Pancreas (tissue), 10 donors: ENCODE results near the gene CLIP2. TPM values are rescaled to one million over a fixed set of nuclear protein-coding genes. Genes with fewer than 3 reads are reported as not detected.
"Not testable (repeated sequence)": the region's sequence is repeated elsewhere in the genome, so short reads cannot be mapped to it uniquely, and the experiment has no call there.

ENCODE experiments used
- ATAC-seq, 4 donors: fragments of 200-7000 bp; cut with Tn5 transposase; one replicate each; pipeline versions ENCODE4 v1.8.0 to v1.9.1; 2020; ENCODE audit warnings: mild to moderate bottlenecking in 4 of 4, moderate library complexity in 4 of 4
- DNase-seq, 6 donors: peaks; one replicate each; pipeline ENCODE4 v3.0.0-alpha.2; 2020
- FAIRE-seq: peaks from 2 replicates; lab custom pipeline; 2012; peaks lifted over from hg19 to GRCh38; lab: Jason Lieb, UNC
- H3K27ac ChIP-seq, 4 donors: fragments of 200-600 bp; sonication (generic); 1 replicate in 3 of 4; 2 replicates in 1 of 4; pipeline versions ENCODE4 v1.5.0 to v1.8.0; 2020
- H3K27me3 ChIP-seq, 4 donors: fragments of 200-600 bp; one replicate each; pipeline ENCODE4 v1.8.0; 2021
- H3K36me3 ChIP-seq, 3 donors: fragments of 200-600 bp; sonication (generic) in 1 of 3; one replicate each; pipeline versions ENCODE4 v1.5.0 to v1.8.0; 2020 to 2021
- H3K4me1 ChIP-seq, 3 donors: fragments of 200-600 bp; one replicate each; pipeline ENCODE4 v1.8.0; 2021
- H3K4me3 ChIP-seq, 4 donors: fragments of 200-600 bp; sonication (generic) in 2 of 4; one replicate each; pipeline versions ENCODE4 v1.5.0 to v1.8.0; 2020 to 2021
- H3K9me3 ChIP-seq, 4 donors: fragments of 200-600 bp; one replicate each; pipeline ENCODE4 v1.8.0; 2021
- CTCF ChIP-seq, 4 donors: fragments of 200-600 bp; sonication (generic) in 3 of 4; IDR thresholded peaks; one replicate each; pipeline versions ENCODE4 v1.5.0 to v1.8.0; 2021; ENCODE audit warnings: antibody characterized with exemption in 4 of 4
- WGBS, 2 donors: extraction: QIAGEN DNeasy Blood & Tissue Kit; methylation state at CpG; one replicate each; pipeline ENCODE4 v1.1.7; 2013; 5-methylcytosine and 5-hydroxymethylcytosine counted together
- intact Hi-C, 3 donors: fragments of 100-400 bp; cut with DNase I; formaldehyde crosslinking; loops; one replicate each; pipeline versions ENCODE4 v1.11.1 to v1.14.2; 2022
- polyA plus RNA-seq, 2 donors: library from polyadenylated mRNA; stranded (reverse); fragments of 200-250 nt; gene quantifications; one replicate each; pipeline ENCODE4 v1.2.3, GENCODE V29; 2013
- total RNA-seq, 6 donors: library from RNA; stranded (reverse); fragmentation: NEBNext Ultra II Directional in 4 of 6; extraction: Animal tissue kit (Norgen Biotek cat#: 25700) in 4 of 6; gene quantifications; one replicate each; pipeline versions ENCODE4 v1.2.1 to v1.2.4, GENCODE V29; 2021 to 2023
- donor health status: healthy with polysubstance abuse.
- donor health status: DM: no; HTN: no; CAD: no; lungs with moderate emphysema.
- donor health status: DM: no; HTN: no; CAD: no.
- donor health status: control.
- donor health status: control.
- donor health status: Bipolar disorder and iron deficiency.
- donor health status: DM: yes; HTN: yes; CAD: no.
- donor health status: DM: no; HTN: no; CAD: no.
- donor health status: DM: no; HTN: no; CAD: no.
- donor health status: DM: yes; HTN: yes; CAD: no.

The CLIP2 gene
- total and polyA plus RNA-seq, 8 donors: 8.5 to 30.6 (median 20.8) TPM

DNA sequence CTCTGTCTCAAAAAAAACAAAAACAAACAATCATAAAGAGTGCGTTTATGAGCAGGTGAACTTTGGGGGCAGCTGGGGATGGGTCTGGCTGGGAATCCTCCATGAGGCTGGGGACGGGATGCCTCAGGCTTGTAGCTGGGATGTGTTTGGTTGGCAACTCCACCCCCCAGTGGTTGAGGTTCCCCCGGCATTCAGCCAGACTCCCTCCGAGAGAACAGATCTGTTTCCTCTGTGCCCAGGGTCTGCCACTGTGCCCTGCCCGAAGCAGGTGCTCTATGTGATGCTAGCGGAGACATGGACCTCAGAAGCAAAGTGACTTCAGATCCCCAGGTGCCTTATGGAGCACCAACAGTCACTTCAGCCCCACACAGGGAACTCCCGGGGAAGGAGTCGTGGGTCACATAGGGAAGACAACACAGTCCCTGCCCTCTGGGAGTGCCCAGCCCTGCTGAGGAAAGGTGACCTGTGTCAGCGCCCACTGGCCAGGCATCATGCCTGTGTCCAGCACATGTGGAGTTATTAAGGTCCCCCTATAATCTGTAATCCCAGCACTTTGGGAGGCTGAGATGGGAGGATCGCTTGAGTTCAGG, 135.2 kb downstream of the CLIP2 start:
- DNase-seq: no peak
- TF ChIP-seq CTCF (IDR thresholded peaks at IDR 0.05): no peak
- Histone ChIP-seq H3K27me3 (no peaks in the 10 kb centered on the region), H3K4me3 (no peak overlapping the region), H3K27ac (no peak overlapping the region), H3K36me3 (no peaks in the 10 kb centered on the region), H3K9me3 (no peaks in the 10 kb centered on the region), H3K4me1 (no peaks in the 10 kb centered on the region)
- no peak for FAIRE-seq
- 83 to 88% methylated on average over 10 of the region's 10 CpGs for WGBS, 2 donors
- no peak for ATAC-seq
- intact Hi-C loops: no loop called here

DNA sequence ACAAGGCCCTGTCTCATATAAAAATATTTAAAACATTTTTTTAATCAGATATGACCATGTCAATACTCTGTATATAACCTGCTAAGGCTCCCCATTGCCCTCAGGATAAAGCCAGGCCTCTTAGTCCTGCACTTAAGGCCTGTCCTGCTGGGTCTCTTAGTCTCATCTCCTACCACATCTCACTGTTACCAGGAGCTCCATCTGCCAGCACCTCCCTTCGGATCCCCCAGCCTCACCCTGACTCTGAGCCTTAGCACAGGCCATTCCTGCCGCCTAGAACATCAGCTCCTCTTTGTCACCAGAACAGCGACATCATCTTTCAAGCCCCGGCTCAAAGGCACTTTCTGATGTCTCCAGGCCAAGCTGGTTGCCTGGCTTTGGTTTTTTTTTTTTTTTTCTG, 138.8 kb downstream of the CLIP2 start:
- FAIRE-seq (no peak), DNase-seq (no peak), ATAC-seq (no peak)
- intact Hi-C loops: loop anchor here in 1 of 3 donors (5.0 kb wide), 1 partner anchor 119 kb away; no protein-coding TSS in a partner anchor
- no peak overlapping the region for H3K4me3 ChIP-seq
- 91 to 94% methylated on average over 4 of the region's 4 CpGs for WGBS, 2 donors
- H3K27ac ChIP-seq: no peak overlapping the region
- H3K9me3 ChIP-seq: no peaks in the 10 kb centered on the region
- no peaks in the 10 kb centered on the region for H3K4me1 ChIP-seq
- no peaks in the 10 kb centered on the region for H3K36me3 ChIP-seq
- H3K27me3 ChIP-seq: no peaks in the 10 kb centered on the region
- no peak for TF ChIP-seq CTCF (IDR thresholded peaks at IDR 0.05)

GRCh38 chr7:74429153-74429747, 140.0 kb downstream of the CLIP2 start:
- TF ChIP-seq CTCF (IDR thresholded peaks at IDR 0.05): no peak
- H3K36me3 ChIP-seq: no peaks in the 10 kb centered on the region
- H3K4me3 ChIP-seq: no peak overlapping the region
- intact Hi-C loops: loop anchor here in 1 of 3 donors (5.0 kb wide), 1 partner anchor 118 kb away; no protein-coding TSS in a partner anchor
- peak overlapping the region in 1 of 4 donors; percentile 60 for H3K27ac ChIP-seq
- 44 to 47% methylated on average over 17 of the region's 17 CpGs for WGBS, 2 donors
- FAIRE-seq: no peak
- H3K9me3 ChIP-seq: no peaks in the 10 kb centered on the region
- peak; percentile 37 to 70 (median 54) for ATAC-seq
- peak in 2 of 6 donors; percentile 25 to 32 for DNase-seq
- H3K27me3 ChIP-seq: no peaks in the 10 kb centered on the region
- no peaks in the 10 kb centered on the region for H3K4me1 ChIP-seq

DNA sequence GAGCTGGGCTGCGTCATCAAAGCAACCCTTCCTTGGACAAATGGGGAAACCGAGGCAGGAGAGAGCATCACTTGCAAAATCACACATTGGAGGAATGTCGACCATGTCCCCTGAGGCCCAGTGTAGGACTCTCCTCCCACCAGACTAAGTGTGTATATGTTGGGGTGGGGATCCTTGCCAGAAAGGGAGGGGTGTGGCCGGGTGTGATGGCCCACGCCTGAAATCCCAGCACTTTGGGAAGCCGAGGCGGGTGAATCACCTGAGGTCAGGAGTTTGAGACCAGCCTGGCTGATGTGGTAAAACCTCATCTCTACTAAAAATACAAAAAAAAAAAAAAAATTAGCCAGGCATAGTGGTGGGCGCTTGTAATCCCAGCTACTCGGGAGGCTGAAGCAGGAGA, 141.2 kb downstream of the CLIP2 start:
- intact Hi-C loops: not testable (repeated sequence)

GRCh38 chr7:74430961-74431466, 141.8 kb downstream of the CLIP2 start:
- intact Hi-C loops: no loop called here
- Histone ChIP-seq H3K27me3 (no peaks in the 10 kb centered on the region), H3K4me1 (no peaks in the 10 kb centered on the region), H3K9me3 (no peaks in the 10 kb centered on the region), H3K4me3 (no peak overlapping the region), H3K36me3 (no peaks in the 10 kb centered on the region), H3K27ac (no peak overlapping the region)
- FAIRE-seq (no peak), ATAC-seq (peak in 2 of 4 donors; percentile 49 to 67), DNase-seq (no peak)
- TF ChIP-seq CTCF (IDR thresholded peaks at IDR 0.05): no peak
- WGBS, 2 donors: 77 to 80% methylated on average over 12 of the region's 12 CpGs

More for the DNA sequence above, 141.2 kb downstream of the CLIP2 start:
- FAIRE-seq, H3K9me3 ChIP-seq, H3K36me3 ChIP-seq, H3K4me3 ChIP-seq, ATAC-seq, H3K27ac ChIP-seq, H3K4me1 ChIP-seq, H3K27me3 ChIP-seq, DNase-seq: not testable (repeated sequence)
- 74 to 85% methylated on average over 9 of the region's 9 CpGs for WGBS, 2 donors

GRCh38 chr7:74437291-74437571, 148.0 kb downstream of the CLIP2 start:
- ATAC-seq, H3K27me3 ChIP-seq, H3K27ac ChIP-seq, H3K9me3 ChIP-seq, H3K4me3 ChIP-seq, intact Hi-C loops, FAIRE-seq, H3K36me3 ChIP-seq, DNase-seq, H3K4me1 ChIP-seq: not testable (repeated sequence)
- 82 to 91% methylated on average over 1 of the region's 1 CpG for WGBS, 2 donors
